Epithelial cell of esophagus (primary cell): ENCODE results near the gene AVP.
A peak's percentile ranks its signal among the peaks of the same experiment; 100 is the strongest.
"Not testable (repeated sequence)": the region's sequence is repeated elsewhere in the genome, so short reads cannot be mapped to it uniquely, and the experiment has no call there.

ENCODE experiments used
- DNase-seq: peaks from one replicate; pipeline ENCODE4 v3.0.0; 2010; ENCODE audit warnings: low read depth
- H3K4me3 ChIP-seq: 2 replicates; pipeline ENCODE4 v1.5.1; 2011; ENCODE audit warnings: mild to moderate bottlenecking, low read length, control low read depth
- TF ChIP-seq, protein P1 (sequence below): IDR thresholded peaks from 2 replicates; pipeline ENCODE4 v1.5.1; 2011; ENCODE audit warnings: low read depth, mild to moderate bottlenecking, low read length, control low read depth, inconsistent platforms; ENCODE audit not compliant: insufficient read depth; ENCODE audit errors: missing control alignments

The AVP gene

DNA sequence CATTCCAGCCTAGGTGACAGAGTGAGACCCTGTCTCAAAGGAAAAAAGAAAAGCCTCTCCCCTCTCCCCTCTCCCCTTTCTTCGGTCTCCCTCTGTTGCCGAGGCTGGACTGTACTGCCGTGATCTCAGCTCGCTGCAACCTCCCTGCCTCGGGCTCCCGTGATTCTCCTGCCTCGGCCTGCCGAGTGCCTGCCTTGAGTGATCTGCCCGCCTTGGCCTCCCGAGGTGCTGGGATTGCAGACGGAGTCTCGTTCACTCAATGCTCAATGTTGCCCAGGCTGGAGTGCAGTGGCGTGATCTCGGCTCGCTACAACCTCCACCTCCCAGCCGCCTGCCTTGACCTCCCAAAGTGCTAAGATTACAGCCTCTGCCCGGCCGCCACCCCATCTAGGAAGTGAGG is 39.6 kb upstream of the AVP start:
- not testable (repeated sequence) for DNase-seq, H3K4me3 ChIP-seq

DNA sequence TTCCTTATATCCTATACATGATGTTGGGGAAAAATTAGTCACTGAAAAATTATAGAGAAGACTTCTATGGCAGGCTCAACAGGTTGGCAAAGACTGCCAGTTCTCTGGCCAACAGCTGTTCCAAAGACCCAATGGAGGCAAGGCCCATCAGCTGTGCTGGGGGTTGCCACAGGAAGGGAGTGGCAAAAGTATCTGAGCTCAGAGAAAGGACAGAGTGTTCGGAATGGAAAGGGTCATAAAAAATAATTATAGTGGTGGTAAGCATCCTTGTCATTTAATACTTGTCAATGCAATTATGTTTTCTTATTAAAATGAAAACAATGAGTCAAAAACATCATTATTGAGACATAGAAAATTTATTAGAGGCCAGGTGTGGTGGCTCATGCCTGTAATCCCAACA is 39.0 kb upstream of the AVP start:
- H3K4me3 ChIP-seq = no peak overlapping the region
- TF ChIP-seq, protein P1, sequence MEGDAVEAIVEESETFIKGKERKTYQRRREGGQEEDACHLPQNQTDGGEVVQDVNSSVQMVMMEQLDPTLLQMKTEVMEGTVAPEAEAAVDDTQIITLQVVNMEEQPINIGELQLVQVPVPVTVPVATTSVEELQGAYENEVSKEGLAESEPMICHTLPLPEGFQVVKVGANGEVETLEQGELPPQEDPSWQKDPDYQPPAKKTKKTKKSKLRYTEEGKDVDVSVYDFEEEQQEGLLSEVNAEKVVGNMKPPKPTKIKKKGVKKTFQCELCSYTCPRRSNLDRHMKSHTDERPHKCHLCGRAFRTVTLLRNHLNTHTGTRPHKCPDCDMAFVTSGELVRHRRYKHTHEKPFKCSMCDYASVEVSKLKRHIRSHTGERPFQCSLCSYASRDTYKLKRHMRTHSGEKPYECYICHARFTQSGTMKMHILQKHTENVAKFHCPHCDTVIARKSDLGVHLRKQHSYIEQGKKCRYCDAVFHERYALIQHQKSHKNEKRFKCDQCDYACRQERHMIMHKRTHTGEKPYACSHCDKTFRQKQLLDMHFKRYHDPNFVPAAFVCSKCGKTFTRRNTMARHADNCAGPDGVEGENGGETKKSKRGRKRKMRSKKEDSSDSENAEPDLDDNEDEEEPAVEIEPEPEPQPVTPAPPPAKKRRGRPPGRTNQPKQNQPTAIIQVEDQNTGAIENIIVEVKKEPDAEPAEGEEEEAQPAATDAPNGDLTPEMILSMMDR = no peak
- no peak for DNase-seq

DNA sequence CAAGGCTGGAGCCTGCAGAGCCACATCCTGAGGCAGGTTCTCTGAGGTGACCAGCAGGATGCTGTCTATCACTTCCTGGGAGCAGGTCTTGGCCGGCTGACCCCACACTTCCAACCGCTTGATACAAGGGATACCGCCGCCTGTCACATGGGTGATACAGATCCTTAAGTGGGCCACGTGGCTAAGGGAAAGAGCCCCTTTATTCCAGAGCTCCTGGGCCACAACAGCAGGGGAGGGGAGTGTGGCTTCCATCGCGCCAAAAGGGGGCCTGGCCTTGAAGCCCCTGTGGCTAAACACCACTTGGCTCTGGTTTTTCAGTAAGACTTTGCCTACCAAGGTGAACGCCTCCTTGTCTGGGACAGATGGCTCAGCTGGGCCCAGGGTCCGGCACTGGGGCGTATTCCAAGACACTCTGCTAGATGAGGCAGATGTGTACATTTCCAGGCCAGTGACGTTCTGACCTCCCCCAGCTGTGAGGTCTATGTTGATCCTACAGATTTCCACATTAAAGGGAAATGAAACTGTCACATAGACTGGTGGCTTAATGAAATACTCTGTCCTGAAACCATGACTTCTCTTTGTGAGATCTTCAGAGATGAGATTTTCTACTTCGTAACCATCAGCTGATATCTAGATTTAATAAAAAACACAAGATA is 37.6 kb upstream of the AVP start:
- H3K4me3 ChIP-seq = no peak overlapping the region
- DNase-seq = no peak
- TF ChIP-seq, protein P1 = no peak

DNA sequence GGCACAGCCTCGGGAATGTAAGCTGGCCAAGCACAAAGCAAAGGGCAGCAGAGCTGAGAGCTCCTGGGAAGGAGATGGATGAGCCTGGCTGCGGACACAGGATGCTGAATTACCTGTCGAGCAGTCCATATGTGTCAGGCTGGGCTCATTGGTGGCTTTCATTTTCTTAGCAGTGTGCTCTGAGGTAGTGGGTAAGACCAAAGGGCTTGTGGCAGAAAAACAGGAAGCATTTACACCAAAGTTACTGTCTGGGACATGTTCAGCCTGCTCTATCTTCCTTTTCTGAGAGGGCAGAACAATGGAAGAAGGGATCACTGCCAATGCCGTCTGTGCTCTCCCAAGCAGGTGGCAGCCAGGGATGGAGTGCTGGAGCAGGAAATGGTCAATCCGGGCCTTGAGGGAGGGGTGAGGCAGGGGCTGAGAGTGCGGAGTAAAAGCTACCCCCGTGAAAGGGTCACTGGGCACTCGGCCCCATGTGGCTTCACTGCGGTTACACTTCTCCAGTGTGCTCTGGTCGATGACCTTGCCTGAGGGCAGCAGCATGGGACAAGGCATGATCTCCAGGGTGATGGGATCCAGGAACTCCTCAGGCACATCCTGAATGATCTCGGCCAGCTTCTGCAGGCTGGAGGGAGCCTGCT is 36.9 kb upstream of the AVP start:
- TF ChIP-seq, protein P1 = no peak
- DNase-seq = no peak
- no peak overlapping the region for H3K4me3 ChIP-seq

DNA sequence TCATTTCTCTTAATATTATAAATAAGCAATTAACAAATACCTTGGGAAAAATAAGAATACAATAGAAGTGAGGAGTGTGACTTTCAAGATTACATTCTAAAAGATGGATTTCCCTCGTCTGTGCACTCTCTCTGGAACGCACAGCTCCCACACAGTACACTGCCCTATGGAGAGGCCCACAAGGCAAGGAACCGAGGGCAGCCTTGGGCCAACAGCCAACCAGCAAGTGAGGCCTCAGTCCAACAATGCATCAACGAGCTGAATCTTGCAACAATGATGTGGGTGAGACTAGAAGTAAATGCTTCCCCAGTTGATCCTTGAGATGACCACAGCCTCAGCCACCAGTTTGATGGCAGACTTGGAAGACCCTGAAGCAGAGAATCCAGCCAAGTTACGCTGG is 34.5 kb upstream of the AVP start:
- TF ChIP-seq, protein P1 = no peak
- no peak for DNase-seq
- no peak overlapping the region for H3K4me3 ChIP-seq

DNA sequence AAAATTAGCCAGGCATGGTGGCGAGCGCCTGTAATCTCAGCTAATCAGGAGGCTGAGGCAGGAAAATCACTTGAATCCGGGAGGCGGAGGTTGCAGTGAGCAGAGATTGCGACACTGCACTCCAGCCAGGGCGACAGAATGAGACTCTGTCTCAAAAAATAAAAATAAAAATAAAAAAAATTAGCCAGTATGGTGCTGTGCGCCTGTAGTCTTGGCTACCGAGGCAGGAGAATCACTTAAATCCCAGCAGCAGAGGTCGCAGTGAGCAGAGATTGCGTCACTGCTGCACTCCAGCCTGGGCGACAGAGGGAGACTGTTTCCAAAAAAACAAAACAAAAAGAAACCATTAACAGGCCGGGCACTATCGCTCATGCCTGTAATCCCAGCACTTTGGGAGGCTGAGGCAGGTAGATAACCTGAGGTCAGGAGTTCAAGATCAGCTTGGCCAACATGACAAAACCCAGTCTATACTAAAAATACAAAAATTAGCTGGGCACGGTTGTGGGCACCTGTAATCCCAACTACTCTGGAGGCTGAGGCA is 33.4 kb upstream of the AVP start:
- TF ChIP-seq, protein P1 = peak; percentile 63
- DNase-seq = peak; percentile 55
- not testable (repeated sequence) for H3K4me3 ChIP-seq

DNA sequence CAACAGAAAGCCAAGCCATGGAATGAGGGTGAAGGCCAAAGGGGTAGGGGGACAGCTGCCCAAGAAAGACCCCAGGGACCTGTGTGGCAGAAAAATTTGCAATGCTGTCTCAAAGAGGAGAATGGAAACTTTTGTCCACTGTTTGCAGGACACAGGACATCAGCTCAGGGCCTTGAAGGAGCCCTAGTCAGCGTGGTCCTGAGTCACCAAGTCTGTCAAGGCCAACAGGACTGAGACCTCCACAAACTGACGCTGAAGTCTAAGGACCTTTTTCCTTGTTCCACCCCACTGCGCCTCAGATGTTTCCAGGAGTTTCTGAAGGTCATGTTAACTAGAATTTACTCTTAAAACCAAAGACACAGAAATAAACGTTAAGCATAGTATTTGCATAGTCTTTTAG is 31.8 kb upstream of the AVP start:
- no peak for DNase-seq
- TF ChIP-seq, protein P1 = no peak
- H3K4me3 ChIP-seq = no peak overlapping the region
